COR-L47 (cell line): ENCODE data around the gene SLC35F3.
"Not testable (repeated sequence)": the region's sequence is repeated elsewhere in the genome, so short reads cannot be mapped to it uniquely, and the experiment has no call there.

Experiments
- DNase-seq: peaks from one replicate; lab custom pipeline; 2025; lab: John Stamatoyannopoulos, UW

The SLC35F3 gene

GRCh38 chr1:234222561-234223280 lies 318.2 kb downstream of the SLC35F3 start:
- no peak for DNase-seq

- DNase-seq, result no peak
Measured at GRCh38 chr1:234226113-234226818, 321.8 kb downstream of the SLC35F3 start.

GRCh38 chr1:234226819-234227165 lies 322.3 kb downstream of the SLC35F3 start:
- DNase-seq, result no peak

GRCh38 chr1:234229581-234230387 lies 325.3 kb downstream of the SLC35F3 start:
- DNase-seq, result no peak

GRCh38 chr1:234230414-234230862 lies 326.0 kb downstream of the SLC35F3 start:
- peak; percentile 74 for DNase-seq

- no peak for DNase-seq
Measured at GRCh38 chr1:234231061-234231892, 326.8 kb downstream of the SLC35F3 start.

- no peak for DNase-seq
Measured at GRCh38 chr1:234231893-234232276, 327.4 kb downstream of the SLC35F3 start.

GRCh38 chr1:234234199-234234598 lies 329.7 kb downstream of the SLC35F3 start:
- no peak for DNase-seq

GRCh38 chr1:234235434-234235881 lies 331.0 kb downstream of the SLC35F3 start:
- DNase-seq, result no peak

GRCh38 chr1:234237393-234237792 lies 332.9 kb downstream of the SLC35F3 start:
- DNase-seq, result no peak

- no peak for DNase-seq
Measured at GRCh38 chr1:234238060-234238459, 333.6 kb downstream of the SLC35F3 start.

- no peak for DNase-seq
Measured at GRCh38 chr1:234239515-234239914, 335.0 kb downstream of the SLC35F3 start.

- DNase-seq, result no peak
Measured at GRCh38 chr1:234239936-234240335, 335.5 kb downstream of the SLC35F3 start.

- no peak for DNase-seq
Measured at GRCh38 chr1:234240680-234241079, 336.2 kb downstream of the SLC35F3 start.

- no peak for DNase-seq
Measured at GRCh38 chr1:234241941-234242490, 337.5 kb downstream of the SLC35F3 start.

GRCh38 chr1:234243521-234244260 lies 339.2 kb downstream of the SLC35F3 start:
- no peak for DNase-seq

GRCh38 chr1:234244482-234244881 lies 340.0 kb downstream of the SLC35F3 start:
- no peak for DNase-seq

GRCh38 chr1:234246638-234247116 lies 342.2 kb downstream of the SLC35F3 start:
- no peak for DNase-seq

GRCh38 chr1:234247746-234248145 lies 343.3 kb downstream of the SLC35F3 start:
- not testable (repeated sequence) for DNase-seq

GRCh38 chr1:234250747-234251146 lies 346.3 kb downstream of the SLC35F3 start:
- DNase-seq, result no peak

GRCh38 chr1:234253732-234254131 lies 349.3 kb downstream of the SLC35F3 start:
- no peak for DNase-seq
